CD4-positive, alpha-beta T cell (primary cell): Measurements from ENCODE around the gene PAX1. TPM values are rescaled to one million over a fixed set of nuclear protein-coding genes. Genes with fewer than 3 reads are reported as not detected.

ENCODE experiments used
- ATAC-seq: fragments of 200-7000 bp; cut with Tn5 transposase; one replicate; pipeline ENCODE4 v1.10.0; 2022; ENCODE audit warnings: mild to moderate bottlenecking; ENCODE audit not compliant: poor library complexity
- CTCF ChIA-PET: fragments of 350-600 bp; sonication (Branson Sonifier 250); formaldehyde crosslinking; loops from one replicate; lab custom pipeline; 2021; ENCODE audit warnings: antibody characterized with exemption, inconsistent platforms; lab: Charles Lee
- POLR2A ChIA-PET: fragments of 350-600 bp; sonication (Branson Sonifier 250); formaldehyde crosslinking; loops from one replicate; lab custom pipeline; 2021; ENCODE audit warnings: antibody characterized with exemption, inconsistent platforms; lab: Charles Lee
- DNase-seq, 14 experiments: peaks; one replicate each; pipeline ENCODE4 v3.0.0-alpha.2; 2013 to 2020; ENCODE audit warnings: mixed read lengths in 2 of 14
- H3K27ac ChIP-seq, 2 donors: one replicate each; pipeline versions ENCODE4 v1.5.1 to v1.7.0; 2013; ENCODE audit warnings: low read length in 2 of 2, low read depth in 1 of 2, mild to moderate bottlenecking in 1 of 2
- H3K27me3 ChIP-seq, 2 experiments: 1 replicate in 1 of 2; 2 replicates in 1 of 2; pipeline versions ENCODE4 v1.6.1 to v1.7.0; 2013; ENCODE audit warnings: low read length in 2 of 2, control low read depth in 1 of 2, mild to moderate bottlenecking in 1 of 2, moderate library complexity in 1 of 2; ENCODE audit not compliant: insufficient read depth in 2 of 2, control insufficient read depth in 1 of 2
- H3K36me3 ChIP-seq: one replicate; pipeline ENCODE4 v1.6.1; 2013; ENCODE audit warnings: low read length, control low read depth; ENCODE audit not compliant: insufficient read depth
- H3K4me1 ChIP-seq: one replicate; pipeline ENCODE4 v1.6.1; 2013; ENCODE audit warnings: low read length, control low read depth; ENCODE audit not compliant: insufficient read depth
- H3K4me3 ChIP-seq: one replicate; pipeline ENCODE4 v1.5.1; 2013; ENCODE audit warnings: mild to moderate bottlenecking, low read length, moderate library complexity
- H3K9me3 ChIP-seq, 2 experiments: 1 replicate in 1 of 2; 2 replicates in 1 of 2; pipeline versions ENCODE4 v1.6.1 to v1.7.0; 2013; ENCODE audit warnings: low read length in 2 of 2, mild to moderate bottlenecking in 2 of 2, control low read depth in 1 of 2, moderate library complexity in 1 of 2; ENCODE audit not compliant: control insufficient read depth in 1 of 2, insufficient read depth in 1 of 2
- H3K27ac Mint-ChIP-seq: one replicate; pipeline ENCODE4 v1.8.0; 2020; ENCODE audit warnings: mixed read lengths
- H3K27me3 Mint-ChIP-seq: one replicate; pipeline ENCODE4 v1.8.0; 2021; ENCODE audit warnings: mixed read lengths
- H3K36me3 Mint-ChIP-seq: one replicate; pipeline ENCODE4 v1.8.0; 2021; ENCODE audit warnings: low read depth, mixed read lengths
- H3K4me1 Mint-ChIP-seq: one replicate; pipeline ENCODE4 v1.8.0; 2021; ENCODE audit warnings: low read depth, mixed read lengths
- H3K4me3 Mint-ChIP-seq: one replicate; pipeline ENCODE4 v1.8.0; 2020; ENCODE audit warnings: mild to moderate bottlenecking, mixed read lengths
- H3K9me3 Mint-ChIP-seq: one replicate; pipeline ENCODE4 v1.8.0; 2020; ENCODE audit warnings: mixed read lengths
- intact Hi-C, 2 experiments: fragments of 100-400 bp; cut with DNase I in 1 of 2; cut with micrococcal nuclease in 1 of 2; formaldehyde crosslinking; loops; one replicate each; pipeline versions ENCODE4 v1.15.1 to v1.9.0; 2023 to 2025; cut with DNase I, micrococcal nuclease
- total RNA-seq, 174 experiments: library from RNA in 2 of 174; stranded (reverse) in 2 of 174; gene quantifications; one replicate each; pipeline ENCODE4 v1.2.3 and lab custom pipeline; 2021 to 2026
- TF ChIP-seq, protein P1 (sequence below): fragments of 200-600 bp; IDR thresholded peaks from one replicate; pipeline ENCODE4 v1.8.0; 2022; ENCODE audit warnings: antibody characterized with exemption, mild to moderate bottlenecking

PAX1 gene
- total RNA-seq, 2 experiments from 2014 or later, result not detected

DNA sequence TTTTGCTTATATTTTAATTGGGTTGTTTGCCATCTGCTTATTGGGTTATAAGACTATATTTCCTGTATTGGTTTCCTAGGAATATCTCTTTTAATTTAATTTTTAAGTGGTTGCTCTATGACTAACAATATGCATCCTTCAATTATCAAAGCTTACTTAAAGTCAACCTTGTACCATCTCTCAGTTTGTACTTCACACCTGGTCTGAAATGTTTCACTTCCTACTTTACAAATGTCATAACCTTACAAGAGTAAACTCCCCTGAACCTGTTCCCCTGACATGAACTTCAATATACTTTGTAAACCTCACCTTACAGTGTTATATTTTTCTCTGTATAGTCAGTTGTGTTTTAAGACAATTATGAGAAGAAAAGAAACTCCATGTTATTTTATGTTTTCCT lies 35.8 kb downstream of the PAX1 start:
- DNase-seq, result no peak
- ChIA-PET POLR2A (no interaction called here), CTCF (no interaction called here)
- H3K27me3 Mint-ChIP-seq, result no peaks in the 10 kb centered on the region
- Histone ChIP-seq H3K27ac (no peak overlapping the region), H3K36me3 (no peaks in the 10 kb centered on the region), H3K9me3 (peaks cover 0 to 15% of the 10 kb centered on the region in 2 experiments), H3K27me3 (peaks cover 0 to 3% of the 10 kb centered on the region in 2 experiments), H3K4me1 (no peaks in the 10 kb centered on the region), H3K4me3 (no peak overlapping the region)
- peaks cover 8% of the 10 kb centered on the region for H3K9me3 Mint-ChIP-seq
- H3K27ac Mint-ChIP-seq, result no peak overlapping the region
- no peak overlapping the region for H3K4me3 Mint-ChIP-seq
- intact Hi-C loops, result no loop called here
- ATAC-seq, result no peak
- TF ChIP-seq, protein P1, sequence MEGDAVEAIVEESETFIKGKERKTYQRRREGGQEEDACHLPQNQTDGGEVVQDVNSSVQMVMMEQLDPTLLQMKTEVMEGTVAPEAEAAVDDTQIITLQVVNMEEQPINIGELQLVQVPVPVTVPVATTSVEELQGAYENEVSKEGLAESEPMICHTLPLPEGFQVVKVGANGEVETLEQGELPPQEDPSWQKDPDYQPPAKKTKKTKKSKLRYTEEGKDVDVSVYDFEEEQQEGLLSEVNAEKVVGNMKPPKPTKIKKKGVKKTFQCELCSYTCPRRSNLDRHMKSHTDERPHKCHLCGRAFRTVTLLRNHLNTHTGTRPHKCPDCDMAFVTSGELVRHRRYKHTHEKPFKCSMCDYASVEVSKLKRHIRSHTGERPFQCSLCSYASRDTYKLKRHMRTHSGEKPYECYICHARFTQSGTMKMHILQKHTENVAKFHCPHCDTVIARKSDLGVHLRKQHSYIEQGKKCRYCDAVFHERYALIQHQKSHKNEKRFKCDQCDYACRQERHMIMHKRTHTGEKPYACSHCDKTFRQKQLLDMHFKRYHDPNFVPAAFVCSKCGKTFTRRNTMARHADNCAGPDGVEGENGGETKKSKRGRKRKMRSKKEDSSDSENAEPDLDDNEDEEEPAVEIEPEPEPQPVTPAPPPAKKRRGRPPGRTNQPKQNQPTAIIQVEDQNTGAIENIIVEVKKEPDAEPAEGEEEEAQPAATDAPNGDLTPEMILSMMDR, result no peak
- no peaks in the 10 kb centered on the region for H3K4me1 Mint-ChIP-seq
- H3K36me3 Mint-ChIP-seq, result no peaks in the 10 kb centered on the region

DNA sequence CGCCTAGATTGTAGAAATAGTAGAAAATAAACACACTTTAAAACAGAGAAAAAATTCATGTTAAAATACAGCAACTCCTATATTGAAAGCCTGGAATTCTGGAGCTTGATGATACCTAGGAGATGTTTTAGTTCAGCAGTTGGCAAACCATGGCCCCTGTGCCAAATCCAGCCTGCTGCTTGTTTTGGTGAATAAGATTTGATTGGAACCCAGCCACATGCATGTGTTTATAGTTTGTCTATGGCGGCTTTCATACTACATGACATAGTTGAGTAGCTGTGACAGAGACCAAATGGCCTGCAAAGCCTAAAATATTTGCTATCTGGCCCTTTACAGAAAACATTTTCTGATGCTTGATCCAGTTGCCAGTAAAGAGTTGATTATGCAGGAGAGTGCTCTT lies 57.2 kb downstream of the PAX1 start:
- no peak for ATAC-seq
- POLR2A ChIA-PET, result no interaction called here
- TF ChIP-seq, protein P1, result no peak
- Histone ChIP-seq H3K9me3 (peaks cover 0 to 5% of the 10 kb centered on the region in 2 experiments), H3K4me1 (no peaks in the 10 kb centered on the region), H3K27ac (no peak overlapping the region), H3K27me3 (peaks cover 0 to 4% of the 10 kb centered on the region in 2 experiments), H3K36me3 (no peaks in the 10 kb centered on the region), H3K4me3 (no peak overlapping the region)
- Mint-ChIP-seq H3K9me3 (no peaks in the 10 kb centered on the region), H3K4me1 (no peaks in the 10 kb centered on the region), H3K4me3 (no peak overlapping the region), H3K27me3 (peaks cover 4% of the 10 kb centered on the region), H3K36me3 (no peaks in the 10 kb centered on the region), H3K27ac (no peak overlapping the region)
- DNase-seq, result no peak
- CTCF ChIA-PET, result no interaction called here
- intact Hi-C loops, result no loop called here

DNA sequence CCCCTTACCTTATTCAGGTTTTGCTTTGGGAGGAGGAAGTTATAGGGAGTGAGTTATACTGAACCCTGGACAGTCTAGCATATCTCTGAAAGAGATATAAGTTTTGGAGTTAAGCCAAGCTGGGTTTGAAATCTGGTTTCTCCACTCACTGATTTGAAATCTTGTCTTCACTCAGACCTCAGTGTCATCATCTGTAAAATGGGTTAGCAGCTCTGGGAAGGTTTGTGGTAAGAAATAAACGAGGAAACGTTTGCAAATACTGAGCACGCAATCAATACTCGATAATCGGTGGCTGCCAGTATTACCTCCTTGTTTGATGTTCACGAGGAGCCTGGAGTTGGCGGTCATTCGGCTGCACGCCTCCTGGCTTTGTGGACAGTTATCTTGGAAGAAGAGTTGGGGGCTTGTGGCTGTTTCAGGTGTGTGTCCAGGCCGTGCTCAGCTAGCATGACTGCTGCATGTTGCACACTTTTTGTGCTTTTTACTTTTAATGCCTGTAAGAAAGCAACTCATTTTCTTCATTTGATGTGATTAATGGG lies 61.8 kb downstream of the PAX1 start:
- Mint-ChIP-seq H3K9me3 (peaks cover 3% of the 10 kb centered on the region), H3K27me3 (peaks cover 5% of the 10 kb centered on the region), H3K4me1 (no peaks in the 10 kb centered on the region), H3K36me3 (no peaks in the 10 kb centered on the region), H3K4me3 (no peak overlapping the region), H3K27ac (no peak overlapping the region)
- TF ChIP-seq, protein P1, result no peak
- Histone ChIP-seq H3K27ac (no peak overlapping the region), H3K27me3 (peaks cover 0 to 9% of the 10 kb centered on the region in 2 experiments), H3K36me3 (no peaks in the 10 kb centered on the region), H3K4me1 (no peaks in the 10 kb centered on the region), H3K4me3 (no peak overlapping the region), H3K9me3 (peaks cover 0 to 3% of the 10 kb centered on the region in 2 experiments)
- intact Hi-C loops, result no loop called here
- no peak for ATAC-seq
- ChIA-PET CTCF (no interaction called here), POLR2A (no interaction called here)
- DNase-seq, result no peak
